ENCODE measurements around the gene FOXK2.
"Not testable (repeated sequence)": the region's sequence is repeated elsewhere in the genome, so short reads cannot be mapped to it uniquely, and the experiment has no call there.

Gene FOXK2

DNA sequence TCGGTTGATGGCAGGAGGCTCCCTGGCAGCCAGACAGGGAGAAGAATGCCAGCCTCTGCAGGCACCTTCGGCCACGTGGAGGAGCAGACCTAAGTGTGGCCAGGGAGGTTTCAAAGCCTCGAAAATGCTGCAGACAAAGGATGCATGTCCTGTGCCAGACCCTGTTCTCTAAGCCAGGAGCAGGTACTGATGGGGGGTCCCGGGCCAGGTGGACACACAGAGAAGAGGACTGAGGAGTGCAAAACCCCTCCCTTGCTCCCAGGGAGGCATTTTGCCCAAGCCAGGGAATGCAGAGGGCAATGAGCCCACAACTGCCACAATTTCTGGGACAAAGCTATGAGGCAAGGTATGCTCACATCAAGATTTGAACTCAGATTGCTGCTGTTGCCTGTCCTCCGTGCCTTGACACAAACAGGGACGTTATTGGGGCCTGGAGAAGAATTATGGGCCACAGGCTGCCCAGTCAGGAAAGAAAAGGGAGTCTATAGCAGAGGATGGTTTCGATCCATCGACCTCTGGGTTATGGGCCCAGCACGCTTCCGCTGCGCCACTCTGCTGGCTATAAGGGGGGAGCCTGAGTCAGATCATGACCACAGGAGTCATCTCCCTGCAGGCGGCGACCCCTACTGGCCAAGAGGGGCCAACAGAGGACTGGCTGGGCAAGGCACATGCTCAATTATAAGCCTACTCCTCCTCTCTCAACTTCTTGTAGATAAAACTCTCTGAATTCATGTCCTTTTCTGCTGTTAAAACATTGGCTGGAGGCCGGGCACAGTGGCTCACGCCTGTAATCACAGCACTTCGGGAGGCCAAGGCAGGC lies 25.1 kb upstream of the FOXK2 start:
- DNase-seq, result peak; percentile 36 to 94 (median 82)

- DNase-seq, result no peak
Measured at GRCh38 chr17:82495844-82496528, 23.5 kb upstream of the FOXK2 start.

- peak; percentile 36 to 98 (median 90) for DNase-seq
Measured at GRCh38 chr17:82496529-82497434, 22.8 kb upstream of the FOXK2 start.

GRCh38 chr17:82497483-82498405 lies 21.8 kb upstream of the FOXK2 start:
- peak in 23 of 56 donors; percentile 5 to 74 (median 53) for DNase-seq

DNA sequence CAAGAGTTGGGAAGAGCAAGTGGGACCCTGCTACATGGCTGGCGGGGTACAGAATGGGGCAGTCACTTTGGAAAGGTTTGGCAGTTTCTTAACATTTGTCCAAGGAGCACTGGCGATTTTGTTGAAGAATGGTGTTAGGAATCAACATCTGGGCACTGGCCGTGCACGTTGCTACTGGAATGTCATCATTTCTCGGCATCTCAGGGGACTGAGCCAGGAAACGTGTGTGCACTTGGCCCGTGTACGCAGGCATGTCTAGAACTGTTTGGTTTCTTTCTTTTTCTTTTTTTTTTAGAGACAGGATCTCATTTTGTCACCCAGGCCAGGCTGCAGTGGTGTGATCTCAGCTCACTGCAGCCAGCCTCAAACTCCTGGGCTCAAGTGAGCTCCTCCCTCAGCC lies 17.3 kb upstream of the FOXK2 start:
- no peak for DNase-seq

DNA sequence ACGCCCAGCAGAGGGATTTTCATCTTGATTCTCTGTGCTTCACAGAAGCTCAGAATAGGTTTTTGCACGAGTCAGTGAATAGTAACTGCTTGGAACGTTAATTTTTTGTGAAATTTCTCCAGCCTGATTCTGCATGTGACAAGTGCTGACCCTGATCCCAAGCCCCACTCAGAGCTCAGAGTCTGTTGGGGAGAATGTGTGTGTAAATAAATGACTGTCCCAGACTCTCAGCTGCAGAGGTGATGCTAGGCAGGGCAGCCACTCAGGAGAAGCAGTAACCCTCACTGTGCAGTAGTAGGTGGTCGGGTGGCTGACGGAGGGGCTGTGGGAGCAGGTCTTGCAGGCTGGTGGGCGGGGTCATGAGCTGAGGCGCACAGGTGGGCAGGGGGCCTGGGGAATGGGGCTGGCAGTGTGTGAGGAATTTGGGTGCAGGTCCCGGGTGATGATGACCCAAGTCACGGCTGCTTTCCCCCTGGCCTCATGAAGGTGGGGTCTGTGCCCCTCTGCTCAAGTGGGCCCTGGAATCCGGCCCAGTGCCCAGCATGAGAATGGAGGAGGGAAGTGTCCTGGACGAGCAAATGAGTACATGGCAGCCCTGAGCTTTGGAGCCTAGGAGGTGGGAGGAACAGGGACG lies 16.3 kb upstream of the FOXK2 start:
- no peak for DNase-seq

- DNase-seq, result no peak
Measured at GRCh38 chr17:82503728-82504308, 15.7 kb upstream of the FOXK2 start.

DNA sequence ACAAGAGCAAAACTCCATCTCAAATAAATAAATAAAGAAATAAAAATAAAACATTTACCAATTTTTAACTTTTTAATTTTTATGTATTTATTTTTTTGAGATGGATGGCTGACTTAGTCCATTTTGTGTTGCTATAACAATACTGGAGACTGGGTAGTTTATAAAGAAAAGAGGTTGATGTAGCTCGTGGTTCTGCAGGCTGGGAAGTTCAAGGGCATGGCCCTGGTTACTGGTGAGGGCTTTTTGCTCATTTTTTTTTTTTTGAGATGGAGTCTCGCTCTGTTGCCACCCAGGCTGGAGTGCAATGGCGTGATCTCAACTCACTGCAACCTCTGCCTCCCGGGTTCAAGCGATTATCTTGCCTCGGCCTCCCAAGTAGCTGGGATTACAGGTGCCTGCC lies 14.2 kb upstream of the FOXK2 start:
- DNase-seq, result no peak

- not testable (repeated sequence) for DNase-seq
Measured at GRCh38 chr17:82506402-82506801, 13.1 kb upstream of the FOXK2 start.

GRCh38 chr17:82507631-82508175 lies 11.8 kb upstream of the FOXK2 start:
- DNase-seq, result no peak

DNA sequence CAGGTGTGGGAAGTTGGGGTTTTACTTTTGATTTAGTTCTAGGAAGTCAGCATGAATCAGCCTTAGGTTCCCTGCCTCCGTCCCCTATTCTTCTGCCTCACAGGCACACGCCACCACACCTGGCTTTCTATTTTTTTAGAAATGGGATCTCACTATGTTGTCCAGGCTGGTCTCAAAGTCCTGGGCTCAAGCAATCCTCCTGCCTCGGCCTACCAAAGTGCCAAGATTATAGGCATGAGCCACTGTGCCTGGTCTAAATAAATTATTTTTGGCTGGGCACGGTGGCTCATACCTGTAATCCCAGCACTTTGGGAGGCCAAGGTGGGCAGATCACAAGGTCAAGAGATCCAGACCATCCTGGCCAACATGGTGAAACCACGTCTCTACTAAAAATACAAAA lies 7.9 kb upstream of the FOXK2 start:
- DNase-seq, result not testable (repeated sequence)

DNA sequence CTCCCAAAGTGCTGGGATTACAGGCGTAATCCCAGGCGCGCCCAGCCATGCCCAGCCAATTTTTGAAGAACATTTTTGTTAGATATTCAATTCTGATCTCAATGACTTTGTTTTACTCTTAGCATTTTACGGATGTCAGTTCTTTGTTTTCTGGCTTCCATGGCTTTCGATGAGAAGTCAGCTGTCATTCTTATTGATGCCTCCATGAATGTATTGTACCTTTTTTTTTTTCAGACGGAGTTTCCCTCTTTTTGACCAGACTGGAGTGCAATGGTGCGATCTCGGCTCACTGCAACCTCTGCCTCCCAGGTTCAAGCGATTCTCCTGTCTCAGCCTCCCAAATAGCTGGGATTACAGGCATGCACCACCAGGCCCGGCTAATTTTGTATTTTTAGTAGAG lies 5.7 kb upstream of the FOXK2 start:
- not testable (repeated sequence) for DNase-seq

DNA sequence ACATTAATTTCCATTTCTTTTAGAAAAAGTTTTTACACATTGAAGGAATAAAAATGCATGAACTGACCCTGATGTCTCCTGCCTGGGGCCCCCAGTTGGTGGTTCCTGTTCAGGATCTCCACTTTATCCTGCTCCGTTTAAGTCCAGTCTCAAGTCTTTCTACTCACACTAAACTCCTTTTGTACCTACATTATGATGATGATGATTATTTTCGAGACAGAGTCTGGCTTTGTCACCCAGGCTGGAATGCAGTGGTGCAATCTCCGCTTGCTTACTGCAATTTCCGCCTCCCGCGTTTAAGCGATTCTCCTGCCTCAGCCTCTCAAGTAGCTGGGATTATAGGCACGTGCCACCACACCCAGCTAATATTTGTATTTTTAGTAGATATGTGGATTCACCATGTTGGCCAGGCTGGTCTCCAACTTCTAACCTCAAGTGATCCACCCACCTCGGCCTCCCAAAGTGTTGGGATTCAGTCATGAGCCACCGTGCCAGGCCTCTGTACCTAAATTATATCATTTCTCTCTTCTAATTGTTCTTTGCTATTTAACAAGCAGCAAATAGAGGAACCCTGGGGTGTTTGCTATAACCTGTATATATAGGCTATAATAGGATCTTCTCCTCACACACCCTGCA lies 2.2 kb upstream of the FOXK2 start:
- DNase-seq, result no peak

DNA sequence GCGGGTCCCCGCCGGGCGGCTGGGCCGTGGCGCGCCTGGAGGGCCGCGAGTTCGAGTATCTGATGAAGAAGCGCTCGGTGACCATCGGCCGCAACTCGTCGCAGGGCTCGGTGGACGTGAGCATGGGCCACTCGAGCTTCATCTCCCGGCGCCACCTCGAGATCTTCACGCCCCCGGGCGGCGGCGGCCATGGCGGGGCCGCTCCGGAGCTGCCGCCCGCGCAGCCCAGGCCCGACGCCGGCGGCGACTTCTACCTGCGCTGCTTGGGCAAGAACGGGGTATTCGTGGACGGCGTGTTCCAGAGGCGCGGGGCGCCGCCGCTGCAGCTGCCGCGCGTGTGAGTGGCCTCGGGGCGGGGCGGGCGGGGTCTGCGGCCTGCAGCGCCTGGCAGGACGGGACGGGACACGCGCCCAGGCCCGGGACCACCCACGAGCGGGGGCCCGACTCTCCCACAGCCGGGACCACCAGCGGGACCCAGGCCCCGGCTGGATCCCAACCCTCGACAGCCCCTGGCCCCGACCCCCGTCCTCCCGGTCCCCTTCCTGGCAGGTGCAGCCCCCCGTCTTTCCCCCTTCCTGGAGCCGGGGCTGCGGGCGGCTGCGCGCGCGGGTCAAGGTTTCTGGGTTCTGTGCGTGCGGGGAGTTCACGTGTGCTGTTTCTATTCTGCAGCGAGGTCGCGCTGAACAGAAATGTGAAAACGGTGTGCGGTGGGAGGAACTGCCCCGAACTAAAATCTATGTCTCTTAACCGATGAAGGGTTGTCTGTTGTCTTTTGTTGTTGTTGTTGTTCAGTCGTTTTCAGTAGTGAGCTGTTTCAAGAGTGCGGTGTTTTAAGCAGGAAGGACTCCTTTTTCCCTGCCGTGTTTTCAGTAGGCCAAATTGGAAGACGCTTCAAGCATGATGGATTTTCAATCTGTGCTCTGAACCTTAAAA lies 705 bp downstream of the FOXK2 start:
- DNase-seq, result peak in 10 of 56 donors; percentile 12 to 52 (median 22)

DNA sequence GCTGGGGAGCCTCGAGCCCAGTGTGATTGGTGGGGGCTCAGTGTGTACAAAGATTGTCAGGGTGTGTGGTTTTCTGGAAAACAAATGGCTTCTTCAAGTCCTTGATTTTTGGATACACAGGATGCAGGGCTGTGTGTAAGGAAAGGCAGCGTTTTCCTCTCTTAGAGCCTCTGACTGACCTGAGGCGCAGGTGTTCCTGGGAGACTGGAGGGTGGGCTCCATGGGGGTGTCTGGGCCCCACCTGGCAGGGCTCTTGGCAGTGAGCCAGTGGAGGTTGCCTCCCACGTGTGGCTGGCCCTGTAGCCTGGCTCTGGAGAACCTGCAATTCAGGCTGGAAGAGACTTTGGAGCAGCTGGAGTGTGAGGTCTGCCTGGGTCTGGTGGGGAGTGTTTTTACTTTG lies 5.0 kb downstream of the FOXK2 start:
- no peak for DNase-seq

- no peak for DNase-seq
Measured at GRCh38 chr17:82525712-82526111, 6.2 kb downstream of the FOXK2 start.

DNA sequence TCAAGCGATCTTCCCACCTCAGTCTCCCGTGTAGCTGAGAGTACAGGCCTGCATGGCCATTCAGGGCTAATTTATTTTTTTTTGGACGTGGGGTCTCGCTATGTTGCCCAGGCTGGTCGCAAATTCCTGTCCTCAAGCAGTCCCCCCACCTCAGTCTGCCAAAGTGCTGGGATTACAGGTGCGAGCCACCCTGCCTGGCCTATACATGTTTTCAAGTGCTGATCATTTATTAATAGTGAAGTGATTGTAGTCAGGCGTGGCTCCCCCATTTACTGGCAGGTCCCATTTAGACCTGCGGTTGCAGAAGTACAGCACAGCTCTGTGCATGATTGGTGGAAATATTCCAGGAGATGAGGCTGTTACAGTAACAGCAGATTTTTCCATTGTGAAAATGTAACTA lies 8.4 kb downstream of the FOXK2 start:
- no peak for DNase-seq

All from amygdala (tissue), 56 donors.